ENCODE data around the gene JARID2.

DNA sequence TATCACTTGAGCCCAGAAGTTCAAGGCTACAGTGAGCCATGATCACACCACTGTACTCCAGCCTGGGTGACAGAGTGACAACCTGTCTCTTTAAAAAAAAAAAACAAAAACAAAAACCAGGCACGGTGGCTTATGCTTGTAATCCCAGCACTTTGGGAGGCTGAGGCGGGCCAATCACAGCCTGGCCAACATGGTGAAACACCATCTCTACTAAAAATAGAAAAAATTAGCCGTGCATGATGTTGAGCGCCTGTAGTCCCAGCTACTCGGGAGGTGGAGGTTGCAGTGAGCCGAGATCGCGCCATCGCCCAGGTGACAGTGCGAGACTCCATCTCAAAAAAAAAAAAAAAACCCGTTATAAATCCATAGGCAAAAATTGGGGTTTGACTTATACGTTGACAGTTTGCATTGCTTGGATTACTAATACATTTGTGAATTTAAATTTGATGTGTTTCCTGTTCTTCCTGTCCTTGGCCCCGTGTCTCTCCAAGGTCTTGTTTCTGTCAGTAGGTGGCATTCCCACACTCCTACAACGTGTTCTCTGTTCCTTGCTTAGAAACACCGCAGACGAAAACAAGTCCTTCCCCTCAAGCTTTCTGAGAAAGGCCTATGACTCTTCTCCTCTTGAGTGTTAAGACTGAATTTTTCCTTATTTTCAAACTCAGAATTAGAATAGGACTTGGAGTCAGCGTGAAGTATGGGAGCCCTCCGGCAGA is 269.9 kb downstream of the JARID2 start:
- TF ChIP-seq CTCF (IDR thresholded peaks at IDR 0.05; ENCODE audit: insufficient read depth, low read length, poor library complexity, severe bottlenecking): no peak
- no peak for TF ChIP-seq EZH2phosphoT487 (conservative IDR thresholded peaks at IDR 0.05; ENCODE audit: low read length)

All from SU-DHL-6 (cell line).